Cerebellar cortex (tissue), 1 donor: ENCODE data around the gene IFNL4.
A peak's percentile ranks its signal among the peaks of the same experiment; 100 is the strongest.
"Not testable (repeated sequence)": the region's sequence is repeated elsewhere in the genome, so short reads cannot be mapped to it uniquely, and the experiment has no call there.

Experiments
- DNase-seq: peaks from one replicate; pipeline ENCODE4 v3.0.0-alpha.2; 2015; ENCODE audit warnings: low spot score

IFNL4 gene

GRCh38 chr19:39254531-39255345, 6.1 kb upstream of the IFNL4 start:
- DNase-seq, result no peak

GRCh38 chr19:39253374-39254149, 4.9 kb upstream of the IFNL4 start:
- no peak for DNase-seq

GRCh38 chr19:39252458-39252857, 3.8 kb upstream of the IFNL4 start:
- DNase-seq, result no peak

- no peak for DNase-seq
These were observed 3.2 kb upstream of the IFNL4 start for GRCh38 chr19:39251846-39252245.

- DNase-seq, result no peak
These were observed 2.4 kb upstream of the IFNL4 start for GRCh38 chr19:39251081-39251480.

- no peak for DNase-seq
These were observed 673 bp downstream of the IFNL4 start for GRCh38 chr19:39247701-39248664.

GRCh38 chr19:39246951-39247669, 1.5 kb downstream of the IFNL4 start:
- peak; percentile 34 for DNase-seq

GRCh38 chr19:39245166-39245565, 3.5 kb downstream of the IFNL4 start:
- DNase-seq, result not testable (repeated sequence)

GRCh38 chr19:39244410-39245100, 4.1 kb downstream of the IFNL4 start, which contains the start of gene IFNL3:
IFNL3 (minus strand) TSS chr19:39245006; CDS start chr19:39244967, 39 bp downstream.
- DNase-seq, result not testable (repeated sequence)

GRCh38 chr19:39243741-39244140, 4.9 kb downstream of the IFNL4 start:
- not testable (repeated sequence) for DNase-seq

- no peak for DNase-seq
These were observed 8.2 kb downstream of the IFNL4 start for GRCh38 chr19:39240421-39240820.

GRCh38 chr19:39238944-39239343, 9.7 kb downstream of the IFNL4 start:
- no peak for DNase-seq

- DNase-seq, result no peak
These were observed 10.4 kb downstream of the IFNL4 start for GRCh38 chr19:39238209-39238608.

- no peak for DNase-seq
These were observed 11.2 kb downstream of the IFNL4 start for GRCh38 chr19:39237200-39238184.

- no peak for DNase-seq
These were observed 12.1 kb downstream of the IFNL4 start for GRCh38 chr19:39236527-39236926.

- no peak for DNase-seq
These were observed 15.9 kb downstream of the IFNL4 start for GRCh38 chr19:39232708-39233107.

GRCh38 chr19:39230096-39230764, 18.4 kb downstream of the IFNL4 start:
- DNase-seq, result no peak

- DNase-seq, result no peak
These were observed 23.7 kb downstream of the IFNL4 start for GRCh38 chr19:39224910-39225309.
